PFSK-1 (cell line): Measurements from ENCODE around the gene ANO3.

Experiments
- POLR2AphosphoS5 ChIP-seq: IDR thresholded peaks from 2 replicates; pipeline ENCODE4 v1.6.1; 2012; ENCODE audit warnings: low read depth, mild to moderate bottlenecking, control low read depth, low read length, moderate library complexity
- SIN3A ChIP-seq: IDR thresholded peaks from 2 replicates; pipeline ENCODE4 v1.6.1; 2012; ENCODE audit warnings: mild to moderate bottlenecking, low read length, moderate library complexity, borderline replicate concordance; ENCODE audit not compliant: insufficient read depth

- TF ChIP-seq POLR2AphosphoS5: no peak
- TF ChIP-seq SIN3A: no peak
Measured at GRCh38 chr11:26613759-26614158, 281.8 kb downstream of the ANO3 start.
